Measurements from ENCODE around the gene CHAMP1. TPM values are rescaled to one million over a fixed set of nuclear protein-coding genes. Genes with fewer than 3 reads are reported as not detected.

Gene CHAMP1
- total and polyA plus RNA-seq, 2 of the 4 experiments (the other 2 are of a cell fraction), result 13.3 to 32.7 TPM

DNA sequence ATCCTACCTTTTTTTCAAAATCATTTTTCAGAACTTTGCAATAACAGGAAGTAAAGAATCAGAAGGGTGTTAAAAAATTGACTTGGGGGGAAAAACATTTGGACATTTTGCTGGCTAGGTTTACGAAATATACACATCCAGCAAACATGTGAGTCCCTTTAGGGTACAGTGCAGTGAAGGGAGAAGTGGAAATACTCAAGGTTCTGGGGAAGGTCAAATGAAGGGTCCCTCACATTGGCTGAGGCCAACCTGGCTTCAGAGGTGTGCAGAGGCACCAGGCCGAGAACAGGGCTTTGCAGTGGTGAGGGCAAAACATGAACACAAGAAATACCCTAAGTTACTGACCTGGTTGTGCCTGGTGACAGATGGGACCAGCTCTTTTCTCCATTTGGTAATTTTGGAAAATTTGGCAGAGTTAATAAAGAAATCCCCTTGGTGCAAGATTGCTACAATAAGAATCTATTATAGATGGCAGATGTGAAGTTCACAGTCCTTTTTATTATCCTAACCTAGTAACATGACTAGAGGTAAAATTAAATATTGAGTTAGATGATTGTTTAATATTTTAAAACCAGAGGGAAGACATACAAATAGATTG, 34.4 kb upstream of the CHAMP1 start:
- Histone ChIP-seq H3K79me1 (ENCODE audit: low read depth in 1 of 2, low read length in 2 of 2) (peaks cover 13 to 38% of the 10 kb centered on the region in 2 experiments), H4K8ac (ENCODE audit: low read depth in 2 of 2, low read length in 2 of 2) (peak overlapping the region in 1 of 2 experiments; percentile 71; a peak in 2 of 4 replicates), H2BK120ac (ENCODE audit: low read depth, low read length) (no peak overlapping the region), H3K56ac (ENCODE audit: extremely low read depth, insufficient read depth, low read length) (peak overlapping the region; percentile 10; the same call in 1 of the 2 replicates), H3K4me3 (ENCODE audit: insufficient read depth, low read depth, low read length) (no peak overlapping the region), H4K91ac (ENCODE audit: insufficient read depth, low read depth, low read length) (no peak overlapping the region), H3K9ac (ENCODE audit: low read depth, low read length) (no peak overlapping the region), H3K4me2 (ENCODE audit: low read depth, low read length) (no peak overlapping the region), H2BK15ac (ENCODE audit: low read depth, low read length) (no peak overlapping the region), H3K27me3 (ENCODE audit: control insufficient read depth, insufficient read depth, low read length) (no peaks in the 10 kb centered on the region), H3K9me3 (ENCODE audit: control insufficient read depth, insufficient read depth, low read length) (no peaks in the 10 kb centered on the region), H3K4ac (ENCODE audit: low read depth, low read length) (peak overlapping the region; percentile 35; the same call in 1 of the 2 replicates), H3K36me3 (ENCODE audit: control insufficient read depth, insufficient read depth, low read length) (peaks cover 16% of the 10 kb centered on the region), H2BK5ac (ENCODE audit: low read depth, low read length, poor library complexity, severe bottlenecking) (peak overlapping the region; percentile 15), H3K4me1 (ENCODE audit: control insufficient read depth, insufficient read depth, low read length) (peaks cover 4% of the 10 kb centered on the region), H3K9me1 (ENCODE audit: insufficient read depth, low read length) (no peaks in the 10 kb centered on the region; the same call in 1 of the 2 replicates), H4K20me1 (ENCODE audit: insufficient read depth, low read length) (peaks cover 3% of the 10 kb centered on the region; the same call in 1 of the 2 replicates), H3K27ac (ENCODE audit: insufficient read depth, low read length) (peak overlapping the region; percentile 17; the same call in 1 of the 2 replicates), H4K5ac (ENCODE audit: low read depth, low read length) (peak overlapping the region; percentile 53; the same call in 1 of the 2 replicates), H2AK9ac (replicated peaks; ENCODE audit: low read depth, low read length, poor library complexity) (peak overlapping the region; percentile 76), H2BK20ac (ENCODE audit: low read depth, low read length) (no peak overlapping the region; the same call in 1 of the 2 replicates), H3K18ac (ENCODE audit: low read depth, low read length) (no peak overlapping the region), H2AFZ (replicated peaks; ENCODE audit: low read length, poor library complexity) (no peak overlapping the region), H2AK5ac (ENCODE audit: low read depth, low read length) (peak overlapping the region; percentile 33; the same call in 1 of the 2 replicates), H3K14ac (replicated peaks; ENCODE audit: low read depth, low read length) (peak overlapping the region; percentile 76), H3K23ac (ENCODE audit: low read depth, low read length) (peak overlapping the region; percentile 80)
- DNase-seq (no peak), ATAC-seq (ENCODE audit: low read depth) (no peak)
- BruUV-seq (replicated peaks), result no TSS peak
- in situ Hi-C loops (cut with MboI; ENCODE audit: low sequenced_read_pairs) (no loop called here), intact Hi-C loops (cut with micrococcal nuclease) (no loop called here), dilution Hi-C loops (cut with HindIII; ENCODE audit: low sequenced_read_pairs, unreplicated experiment) (no loop called here)
- 100% methylated on average over 1 of the region's 2 CpGs; no CpG with 5 or more reads in 1 of the 2 experiments for WGBS, 2 experiments (ENCODE audit: extremely low coverage in 2 of 2, insufficient read length in 1 of 2)
- ChIA-PET POLR2A (ENCODE audit: unreplicated experiment) (interaction anchor here (1.2 kb wide), 1 partner anchor 40 kb away, joined by 3 read pairs; no protein-coding TSS in a partner anchor), CTCF (no interaction called here)
- TF ChIP-seq, protein P1, sequence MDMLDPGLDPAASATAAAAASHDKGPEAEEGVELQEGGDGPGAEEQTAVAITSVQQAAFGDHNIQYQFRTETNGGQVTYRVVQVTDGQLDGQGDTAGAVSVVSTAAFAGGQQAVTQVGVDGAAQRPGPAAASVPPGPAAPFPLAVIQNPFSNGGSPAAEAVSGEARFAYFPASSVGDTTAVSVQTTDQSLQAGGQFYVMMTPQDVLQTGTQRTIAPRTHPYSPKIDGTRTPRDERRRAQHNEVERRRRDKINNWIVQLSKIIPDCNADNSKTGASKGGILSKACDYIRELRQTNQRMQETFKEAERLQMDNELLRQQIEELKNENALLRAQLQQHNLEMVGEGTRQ (IDR thresholded peaks at IDR 0.05; ENCODE audit: low read depth, low read length), result no peak
- TF ChIP-seq SMC3 (IDR thresholded peaks at IDR 0.05; ENCODE audit: low read depth, low read length), result no peak
- no peak for TF ChIP-seq MAZ (IDR thresholded peaks at IDR 0.05; ENCODE audit: borderline replicate concordance, low read depth, low read length)
- TF ChIP-seq CEBPB (IDR thresholded peaks at IDR 0.05; ENCODE audit: low read depth, low read length), result no peak
- no peak for TF ChIP-seq CHD1 (IDR thresholded peaks at IDR 0.05; ENCODE audit: low read depth, low read length)

Data from IMR-90 (cell line).